ENCODE data around the gene FGF11. TPM values are rescaled to one million over a fixed set of nuclear protein-coding genes. Genes with fewer than 3 reads are reported as not detected.
A peak's percentile ranks its signal among the peaks of the same experiment; 100 is the strongest.

The FGF11 gene
- total RNA-seq, 2 donors from 2014 or later: 4.0 to 8.8 TPM

DNA sequence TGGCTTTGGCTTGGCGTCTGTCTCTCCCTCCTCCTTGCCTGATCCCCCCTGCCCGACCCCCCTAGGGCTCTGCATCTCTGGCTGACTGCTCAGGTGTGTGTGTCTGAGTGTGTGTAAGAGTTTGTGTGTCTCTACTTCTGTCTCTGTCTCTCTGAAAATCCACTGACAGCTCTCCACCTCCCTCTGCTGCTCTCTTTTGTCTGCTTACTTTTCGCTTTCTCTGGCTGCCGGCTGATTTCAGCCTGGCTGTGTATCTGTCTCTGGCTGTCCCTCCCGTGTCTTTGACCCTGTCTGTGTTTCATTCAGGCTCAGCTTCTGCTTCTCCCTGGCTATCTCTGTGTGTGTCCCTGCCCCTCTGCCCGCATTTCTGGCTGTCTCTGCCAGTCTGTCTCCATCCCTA lies 23.0 kb upstream of the FGF11 start:
- no peaks in the 10 kb centered on the region for H3K9me3 ChIP-seq (ENCODE audit: control insufficient read depth, low read length)
- Mint-ChIP-seq H3K4me1 (no peaks in the 10 kb centered on the region), H3K9me3 (no peaks in the 10 kb centered on the region), H3K27ac (no peak overlapping the region), H3K27me3 (ENCODE audit: insufficient read depth) (no peaks in the 10 kb centered on the region), H3K4me3 (no peak overlapping the region), H3K36me3 (ENCODE audit: low read depth) (peaks cover 22% of the 10 kb centered on the region)
- H3K4me3 ChIP-seq (ENCODE audit: low read length): no peak overlapping the region
- TF ChIP-seq, protein P1, sequence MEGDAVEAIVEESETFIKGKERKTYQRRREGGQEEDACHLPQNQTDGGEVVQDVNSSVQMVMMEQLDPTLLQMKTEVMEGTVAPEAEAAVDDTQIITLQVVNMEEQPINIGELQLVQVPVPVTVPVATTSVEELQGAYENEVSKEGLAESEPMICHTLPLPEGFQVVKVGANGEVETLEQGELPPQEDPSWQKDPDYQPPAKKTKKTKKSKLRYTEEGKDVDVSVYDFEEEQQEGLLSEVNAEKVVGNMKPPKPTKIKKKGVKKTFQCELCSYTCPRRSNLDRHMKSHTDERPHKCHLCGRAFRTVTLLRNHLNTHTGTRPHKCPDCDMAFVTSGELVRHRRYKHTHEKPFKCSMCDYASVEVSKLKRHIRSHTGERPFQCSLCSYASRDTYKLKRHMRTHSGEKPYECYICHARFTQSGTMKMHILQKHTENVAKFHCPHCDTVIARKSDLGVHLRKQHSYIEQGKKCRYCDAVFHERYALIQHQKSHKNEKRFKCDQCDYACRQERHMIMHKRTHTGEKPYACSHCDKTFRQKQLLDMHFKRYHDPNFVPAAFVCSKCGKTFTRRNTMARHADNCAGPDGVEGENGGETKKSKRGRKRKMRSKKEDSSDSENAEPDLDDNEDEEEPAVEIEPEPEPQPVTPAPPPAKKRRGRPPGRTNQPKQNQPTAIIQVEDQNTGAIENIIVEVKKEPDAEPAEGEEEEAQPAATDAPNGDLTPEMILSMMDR (conservative IDR thresholded peaks at IDR 0.05): no peak
- no peak overlapping the region for H3K27ac ChIP-seq (ENCODE audit: low read depth, low read length)
- H3K36me3 ChIP-seq (ENCODE audit: control insufficient read depth, insufficient read depth, low read length): peaks cover 20% of the 10 kb centered on the region
- no peaks in the 10 kb centered on the region for H3K4me1 ChIP-seq (ENCODE audit: control insufficient read depth, insufficient read depth, low read length)
- DNase-seq: no peak
- H3K9ac ChIP-seq (ENCODE audit: extremely low read depth, low read length, poor library complexity, severe bottlenecking): no peak overlapping the region
- 88 to 90% methylated on average over 4 to 5 of the region's 6 CpGs for WGBS, 2 experiments (ENCODE audit: insufficient coverage in 1 of 2, insufficient read length in 1 of 2)
- H3K27me3 ChIP-seq (ENCODE audit: control insufficient read depth, insufficient read depth, low read length, poor library complexity, severe bottlenecking): no peaks in the 10 kb centered on the region

GRCh38 chr17:7417056-7417655 lies 22.2 kb upstream of the FGF11 start:
- Histone ChIP-seq H3K9me3 (ENCODE audit: control insufficient read depth, low read length) (no peaks in the 10 kb centered on the region), H3K4me1 (ENCODE audit: control insufficient read depth, insufficient read depth, low read length) (no peaks in the 10 kb centered on the region), H3K27ac (ENCODE audit: low read depth, low read length) (no peak overlapping the region), H3K4me3 (ENCODE audit: low read length) (no peak overlapping the region), H3K27me3 (ENCODE audit: control insufficient read depth, insufficient read depth, low read length, poor library complexity, severe bottlenecking) (no peaks in the 10 kb centered on the region), H3K36me3 (ENCODE audit: control insufficient read depth, insufficient read depth, low read length) (peaks cover 20% of the 10 kb centered on the region), H3K9ac (ENCODE audit: extremely low read depth, low read length, poor library complexity, severe bottlenecking) (no peak overlapping the region)
- no peaks in the 10 kb centered on the region for H3K9me3 Mint-ChIP-seq
- H3K27me3 Mint-ChIP-seq (ENCODE audit: insufficient read depth): no peaks in the 10 kb centered on the region
- TF ChIP-seq, protein P1 (conservative IDR thresholded peaks at IDR 0.05): no peak
- no peak overlapping the region for H3K27ac Mint-ChIP-seq
- WGBS, 2 experiments (ENCODE audit: insufficient coverage in 1 of 2, insufficient read length in 1 of 2): 93 to 98% methylated on average over 18 to 54 of the region's 54 CpGs
- peaks cover 20% of the 10 kb centered on the region for H3K36me3 Mint-ChIP-seq (ENCODE audit: low read depth)
- no peak for DNase-seq
- H3K4me3 Mint-ChIP-seq: no peak overlapping the region
- H3K4me1 Mint-ChIP-seq: no peaks in the 10 kb centered on the region

- no peak overlapping the region for H3K9ac ChIP-seq (ENCODE audit: extremely low read depth, low read length, poor library complexity, severe bottlenecking)
- H3K4me3 Mint-ChIP-seq: no peak overlapping the region
Measured at GRCh38 chr17:7418472-7419152, 20.7 kb upstream of the FGF11 start.

More at GRCh38 chr17:7418472-7419152, 20.7 kb upstream of the FGF11 start:
- Histone ChIP-seq H3K4me1 (ENCODE audit: control insufficient read depth, insufficient read depth, low read length) (no peaks in the 10 kb centered on the region), H3K27ac (ENCODE audit: low read depth, low read length) (peak overlapping the region; percentile 24), H3K4me3 (ENCODE audit: low read length) (no peak overlapping the region), H3K36me3 (ENCODE audit: control insufficient read depth, insufficient read depth, low read length) (peaks cover 20% of the 10 kb centered on the region), H3K9me3 (ENCODE audit: control insufficient read depth, low read length) (no peaks in the 10 kb centered on the region), H3K27me3 (ENCODE audit: control insufficient read depth, insufficient read depth, low read length, poor library complexity, severe bottlenecking) (no peaks in the 10 kb centered on the region)
- TF ChIP-seq, protein P1 (conservative IDR thresholded peaks at IDR 0.05): no peak
- 70 to 82% methylated on average over 10 to 18 of the region's 18 CpGs for WGBS, 2 experiments (ENCODE audit: insufficient coverage in 1 of 2, insufficient read length in 1 of 2)
- no peak for DNase-seq
- Mint-ChIP-seq H3K4me1 (no peaks in the 10 kb centered on the region), H3K27me3 (ENCODE audit: insufficient read depth) (no peaks in the 10 kb centered on the region), H3K9me3 (no peaks in the 10 kb centered on the region), H3K27ac (no peak overlapping the region), H3K36me3 (ENCODE audit: low read depth) (peaks cover 19% of the 10 kb centered on the region)

Data from endodermal cell (in vitro differentiated cells).